KOPT-K1 (cell line): ENCODE results near the gene DSCAM.

Experiments used
- H3K27ac ChIP-seq: fragments of 200-600 bp; sonication (generic); 2 replicates; pipeline ENCODE4 v1.5.1; 2016; ENCODE audit warnings: antibody characterized with exemption, mild to moderate bottlenecking, low read depth, low read length; ENCODE audit not compliant: poor library complexity, severe bottlenecking
- H3K36me3 ChIP-seq: fragments of 200-600 bp; sonication (generic); 2 replicates; pipeline ENCODE4 v1.5.1; 2017; ENCODE audit warnings: antibody characterized with exemption, mild to moderate bottlenecking, low read length, moderate library complexity; ENCODE audit not compliant: insufficient read depth
- H3K9me3 ChIP-seq: fragments of 200-600 bp; sonication (generic); 2 replicates; pipeline ENCODE4 v1.5.1; 2017; ENCODE audit warnings: antibody characterized with exemption, low read length, mild to moderate bottlenecking; ENCODE audit not compliant: insufficient read depth, poor library complexity, severe bottlenecking

Gene DSCAM

DNA sequence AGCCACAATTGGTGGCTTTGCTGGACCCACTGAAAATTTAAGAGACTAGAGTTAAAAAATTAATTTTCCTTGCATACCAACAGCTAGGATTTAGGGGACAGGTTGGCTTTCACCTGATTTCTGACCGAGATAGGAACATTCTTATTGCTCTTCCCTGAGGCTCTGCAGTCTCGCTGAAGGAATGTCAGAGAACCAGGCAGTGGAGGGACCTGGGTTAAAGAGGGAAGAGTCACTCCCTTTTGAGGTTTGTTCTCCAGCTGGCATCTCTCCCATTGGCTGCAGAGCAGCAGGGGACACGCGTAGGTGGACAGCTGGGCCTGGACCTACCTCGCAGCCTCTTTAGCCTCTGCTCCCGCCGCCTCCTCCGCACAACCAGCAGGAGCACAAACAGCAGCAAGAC, 772.2 kb downstream of the DSCAM start:
- no peak overlapping the region for H3K27ac ChIP-seq
- H3K9me3 ChIP-seq: no peaks in the 10 kb centered on the region
- no peaks in the 10 kb centered on the region for H3K36me3 ChIP-seq

DNA sequence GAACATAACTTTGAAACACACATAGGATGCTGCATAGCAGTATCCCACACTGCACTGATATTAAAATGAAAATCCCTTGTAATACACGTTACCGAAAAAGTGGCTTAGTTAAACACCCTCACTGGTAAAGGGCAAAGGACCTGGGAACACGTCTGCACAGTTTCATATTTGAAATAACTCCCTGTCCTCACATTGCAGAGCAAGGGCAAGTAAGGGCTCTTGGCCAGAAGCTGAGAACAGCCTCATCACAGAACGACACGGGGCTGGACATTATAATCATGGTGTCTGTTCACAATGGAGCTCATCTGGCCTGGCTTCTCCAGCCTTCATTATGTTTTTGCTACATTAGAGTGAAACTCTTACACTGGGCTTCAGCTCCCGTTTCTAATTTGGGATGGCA, 772.8 kb downstream of the DSCAM start:
- H3K36me3 ChIP-seq: no peaks in the 10 kb centered on the region
- H3K27ac ChIP-seq: no peak overlapping the region
- H3K9me3 ChIP-seq: no peaks in the 10 kb centered on the region

DNA sequence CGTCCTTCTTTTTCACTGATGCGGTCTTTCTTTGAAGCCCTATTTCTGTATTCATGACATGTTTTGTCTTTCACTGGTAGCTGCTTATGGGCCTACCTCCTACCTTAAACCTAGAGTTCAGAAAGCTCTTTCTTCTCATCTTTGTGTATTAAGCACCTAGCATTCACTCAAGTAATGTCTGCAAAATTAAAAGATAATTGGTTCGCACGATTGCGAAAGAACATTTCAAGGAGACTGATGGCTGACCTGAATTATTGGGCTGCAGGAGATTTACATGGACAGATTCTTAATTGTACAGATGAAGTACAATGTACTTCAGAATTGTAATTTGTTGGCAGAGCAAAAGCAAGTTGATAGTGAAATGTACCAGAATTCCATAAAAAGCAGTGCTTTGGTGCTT, 773.3 kb downstream of the DSCAM start:
- no peaks in the 10 kb centered on the region for H3K9me3 ChIP-seq
- H3K27ac ChIP-seq: no peak overlapping the region
- no peaks in the 10 kb centered on the region for H3K36me3 ChIP-seq

DNA sequence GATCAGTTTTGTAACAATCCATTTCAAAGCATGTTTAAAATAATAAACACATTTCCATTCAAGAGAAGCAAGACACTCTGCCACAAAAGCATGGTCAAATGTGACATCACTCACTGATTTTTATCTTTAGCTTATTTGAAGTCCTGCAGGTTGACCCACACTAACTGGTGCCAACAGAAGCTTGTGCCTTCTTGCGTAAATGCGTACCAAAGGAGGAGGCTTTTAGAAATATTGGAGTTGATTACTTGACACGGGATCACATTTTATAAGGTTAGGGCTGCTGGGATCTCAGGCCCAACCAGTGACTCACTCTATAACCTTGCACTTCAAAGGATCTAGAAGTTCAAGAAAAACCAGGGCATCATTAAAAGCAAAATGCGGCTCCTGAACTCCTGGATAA, 776.1 kb downstream of the DSCAM start:
- Histone ChIP-seq H3K27ac (no peak overlapping the region), H3K36me3 (no peaks in the 10 kb centered on the region), H3K9me3 (no peaks in the 10 kb centered on the region)

DNA sequence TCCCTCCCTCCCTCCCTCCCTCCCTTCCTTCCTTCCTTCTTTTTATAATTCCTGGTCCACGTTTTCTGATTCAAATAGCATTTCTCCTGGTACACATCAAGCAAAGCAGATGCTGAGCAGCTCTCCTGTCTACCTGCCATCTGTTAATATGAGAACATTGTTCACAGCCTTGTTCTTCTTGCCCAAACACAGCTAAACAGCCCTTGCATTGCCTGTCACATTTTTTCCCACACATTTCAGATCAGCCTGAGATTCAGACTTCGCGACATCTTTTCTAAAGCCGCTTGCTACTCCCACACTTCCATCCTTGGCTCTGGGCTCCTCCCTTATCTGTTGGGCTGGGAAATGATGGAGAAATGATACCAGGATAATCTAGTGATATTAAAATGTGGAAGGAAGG, 779.2 kb downstream of the DSCAM start:
- no peaks in the 10 kb centered on the region for H3K9me3 ChIP-seq
- H3K36me3 ChIP-seq: no peaks in the 10 kb centered on the region
- H3K27ac ChIP-seq: no peak overlapping the region

DNA sequence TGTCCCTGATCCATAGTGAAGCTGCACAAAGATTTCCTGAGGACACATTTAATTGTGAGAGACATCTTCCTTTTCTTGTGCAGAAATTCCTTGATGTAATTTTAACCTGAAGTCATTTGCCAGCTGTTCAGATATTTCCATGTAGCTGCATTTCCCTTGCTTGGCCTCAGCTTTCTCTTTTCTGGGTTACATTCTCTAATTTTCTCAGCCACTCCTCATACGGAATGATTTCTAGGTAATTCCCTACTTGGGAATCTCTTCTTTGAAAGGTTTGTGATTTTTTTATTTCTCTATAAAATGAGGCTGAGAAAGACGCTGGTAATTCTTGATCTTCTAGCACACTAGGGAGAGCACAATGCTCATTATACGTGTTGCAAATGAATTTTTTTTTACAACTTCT, 780.7 kb downstream of the DSCAM start:
- Histone ChIP-seq H3K36me3 (no peaks in the 10 kb centered on the region), H3K9me3 (no peaks in the 10 kb centered on the region), H3K27ac (no peak overlapping the region)

DNA sequence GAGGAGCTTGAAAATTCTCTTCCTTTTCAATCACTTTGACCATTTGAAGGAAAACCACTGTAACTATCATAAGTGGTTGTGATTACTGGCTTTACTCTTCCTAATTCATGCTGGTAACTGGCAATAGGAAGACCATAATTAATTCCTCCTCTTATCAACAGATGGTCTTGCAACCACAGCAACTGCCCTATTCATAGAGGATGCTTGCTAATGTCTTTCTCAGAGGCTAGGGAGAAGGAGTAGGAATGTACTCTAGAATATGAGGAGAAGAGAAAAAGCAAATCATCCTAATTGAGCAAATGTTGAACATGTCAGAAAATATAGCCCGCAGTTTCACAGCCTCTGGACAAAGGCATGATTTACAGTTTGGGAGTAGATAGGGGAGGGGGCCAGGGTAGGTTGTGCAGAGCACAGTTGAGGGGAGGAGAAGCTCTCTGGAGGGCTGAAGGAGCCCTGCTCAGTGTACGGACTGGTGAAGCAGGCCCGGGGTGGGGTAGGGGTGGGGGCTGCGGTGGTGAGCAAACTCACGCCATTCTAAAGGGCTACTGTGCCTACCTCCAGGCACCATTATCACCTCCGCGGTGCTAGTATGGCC, 786.8 kb downstream of the DSCAM start:
- Histone ChIP-seq H3K36me3 (no peaks in the 10 kb centered on the region), H3K9me3 (no peaks in the 10 kb centered on the region), H3K27ac (no peak overlapping the region)

DNA sequence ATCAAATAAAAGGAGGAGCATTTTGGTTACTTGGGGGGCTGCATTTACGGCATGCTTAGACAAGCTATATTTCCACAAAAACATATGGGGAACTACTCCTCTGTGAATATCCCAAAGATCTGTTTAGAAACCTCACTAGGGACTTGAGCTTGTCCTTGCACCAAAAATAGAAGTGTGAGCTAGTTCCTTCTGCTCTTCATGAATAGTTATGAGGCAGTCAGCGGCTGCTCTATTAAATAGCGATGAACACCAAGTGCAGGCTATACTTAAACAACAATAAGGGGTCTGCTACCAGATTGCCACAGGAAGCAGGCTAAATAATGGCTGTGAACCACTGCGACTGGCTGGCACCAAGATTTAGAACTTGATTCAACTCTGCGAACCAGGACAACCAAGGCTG, 789.6 kb downstream of the DSCAM start:
- Histone ChIP-seq H3K36me3 (no peaks in the 10 kb centered on the region), H3K27ac (no peak overlapping the region), H3K9me3 (no peaks in the 10 kb centered on the region)

DNA sequence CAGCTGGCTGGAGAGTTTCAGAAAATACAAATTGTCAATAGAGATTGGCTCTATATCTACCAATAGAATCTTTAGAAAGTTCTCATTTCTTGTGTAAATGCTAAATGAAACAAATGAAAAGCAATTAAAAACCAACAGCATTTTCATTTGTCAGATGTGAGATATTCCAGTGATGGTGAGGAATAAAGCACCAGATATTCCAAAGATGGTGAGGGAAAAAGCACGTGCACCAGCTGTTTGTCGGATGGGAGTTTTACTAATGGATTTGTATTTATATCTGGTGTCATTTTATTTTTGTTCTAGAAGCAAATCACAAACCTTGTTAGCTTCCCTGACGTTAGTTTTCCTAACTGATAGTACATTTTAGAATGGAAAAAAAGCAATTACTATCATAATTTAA, 790.9 kb downstream of the DSCAM start:
- no peak overlapping the region for H3K27ac ChIP-seq
- H3K36me3 ChIP-seq: no peaks in the 10 kb centered on the region
- H3K9me3 ChIP-seq: no peaks in the 10 kb centered on the region

DNA sequence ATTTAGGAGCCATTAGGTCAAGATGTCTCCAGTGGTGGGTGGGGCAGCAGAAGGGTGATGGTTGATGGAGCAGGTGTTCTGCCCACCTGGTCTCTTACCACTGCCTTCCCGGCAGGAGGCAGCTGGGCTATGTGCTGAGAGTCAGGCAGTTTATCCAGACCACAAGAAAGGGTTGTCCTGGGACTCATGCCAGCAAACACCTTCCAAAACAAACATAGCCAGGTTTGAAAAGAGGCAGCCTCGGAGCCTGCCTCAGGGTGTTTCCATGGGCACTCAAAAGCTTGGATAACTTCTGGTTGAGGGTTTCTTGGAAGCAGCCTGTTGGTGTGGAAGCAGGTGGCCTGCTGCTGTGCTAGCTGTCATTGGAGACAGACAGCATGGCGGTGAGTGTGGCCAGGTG, 792.6 kb downstream of the DSCAM start:
- Histone ChIP-seq H3K36me3 (no peaks in the 10 kb centered on the region), H3K27ac (no peak overlapping the region), H3K9me3 (no peaks in the 10 kb centered on the region)

DNA sequence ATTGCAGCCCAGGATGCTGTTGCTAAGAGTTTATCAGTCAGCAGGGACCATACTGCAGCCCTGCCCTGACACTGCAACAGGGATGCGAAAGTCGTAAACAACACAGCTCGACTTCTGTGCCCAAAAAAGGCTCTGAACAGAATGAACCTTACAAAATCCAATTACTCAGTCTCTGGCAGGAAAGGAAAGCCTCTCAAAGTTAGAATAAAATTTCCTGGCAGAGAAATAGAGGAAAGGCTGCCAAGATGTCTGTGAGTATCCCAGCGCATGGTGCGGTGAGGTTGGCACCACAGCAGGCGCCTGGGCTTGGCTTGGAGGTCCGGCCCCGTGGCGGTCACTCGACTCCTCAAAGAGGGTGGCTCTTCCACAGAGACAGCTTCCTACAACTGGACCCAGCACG, 794.0 kb downstream of the DSCAM start:
- no peaks in the 10 kb centered on the region for H3K36me3 ChIP-seq
- no peaks in the 10 kb centered on the region for H3K9me3 ChIP-seq
- no peak overlapping the region for H3K27ac ChIP-seq

DNA sequence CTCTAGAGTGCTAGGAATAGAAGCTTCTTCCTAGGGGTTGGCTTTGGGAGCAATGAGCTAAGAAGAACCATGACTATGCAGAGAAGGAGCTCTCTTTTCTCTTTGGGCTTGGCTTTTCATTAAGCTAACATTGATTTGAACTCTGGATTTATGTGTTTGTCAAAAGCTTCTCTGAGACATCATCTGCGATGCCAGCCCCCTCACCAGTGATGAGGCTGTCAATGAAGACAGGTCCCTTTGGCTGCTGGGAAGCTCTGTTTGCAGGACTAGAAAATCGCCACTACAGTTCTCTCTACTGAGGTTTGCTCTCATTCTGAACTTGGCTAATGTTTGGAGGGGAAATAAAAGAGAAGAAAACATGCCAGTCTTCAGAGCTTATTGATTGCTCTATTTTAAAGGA, 794.7 kb downstream of the DSCAM start:
- Histone ChIP-seq H3K36me3 (no peaks in the 10 kb centered on the region), H3K27ac (no peak overlapping the region), H3K9me3 (no peaks in the 10 kb centered on the region)

DNA sequence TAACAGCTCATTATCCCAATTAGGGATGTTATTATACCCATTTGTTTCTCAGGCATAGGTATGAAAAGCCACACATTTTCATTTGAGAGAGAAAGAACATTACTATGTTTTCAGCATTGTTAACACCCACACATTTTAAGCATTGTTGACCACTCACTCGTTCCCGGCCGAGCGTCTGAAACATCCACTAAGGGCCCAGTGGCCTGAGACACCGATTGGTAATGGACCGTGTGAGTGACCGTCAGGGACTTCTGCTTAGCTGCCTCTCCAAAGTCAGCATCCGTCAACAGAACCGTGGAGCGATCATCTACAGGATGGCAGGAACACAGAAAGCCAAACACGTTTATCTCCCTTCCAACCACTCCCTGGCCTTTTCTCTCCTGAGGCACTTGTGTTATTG, 795.2 kb downstream of the DSCAM start:
- H3K36me3 ChIP-seq: no peaks in the 10 kb centered on the region
- no peak overlapping the region for H3K27ac ChIP-seq
- no peaks in the 10 kb centered on the region for H3K9me3 ChIP-seq

DNA sequence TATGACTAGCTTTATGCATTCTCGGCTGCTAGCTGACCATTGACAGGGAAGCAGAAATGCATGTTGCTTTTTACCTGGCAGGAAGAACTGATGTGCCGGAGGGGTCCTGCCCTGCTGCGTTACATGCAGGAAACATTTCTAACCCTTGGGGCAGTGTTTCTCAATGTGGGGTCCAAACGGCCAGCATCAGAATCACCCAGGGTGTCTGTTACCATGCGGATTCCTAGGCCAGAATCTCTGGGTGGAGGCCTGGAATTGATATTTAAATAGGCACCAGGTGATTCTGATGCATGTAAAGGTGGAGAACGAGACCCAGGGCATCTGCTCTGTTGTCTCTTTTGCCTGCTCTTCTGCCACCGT, 797.0 kb downstream of the DSCAM start:
- Histone ChIP-seq H3K9me3 (no peaks in the 10 kb centered on the region), H3K27ac (no peak overlapping the region), H3K36me3 (no peaks in the 10 kb centered on the region)

DNA sequence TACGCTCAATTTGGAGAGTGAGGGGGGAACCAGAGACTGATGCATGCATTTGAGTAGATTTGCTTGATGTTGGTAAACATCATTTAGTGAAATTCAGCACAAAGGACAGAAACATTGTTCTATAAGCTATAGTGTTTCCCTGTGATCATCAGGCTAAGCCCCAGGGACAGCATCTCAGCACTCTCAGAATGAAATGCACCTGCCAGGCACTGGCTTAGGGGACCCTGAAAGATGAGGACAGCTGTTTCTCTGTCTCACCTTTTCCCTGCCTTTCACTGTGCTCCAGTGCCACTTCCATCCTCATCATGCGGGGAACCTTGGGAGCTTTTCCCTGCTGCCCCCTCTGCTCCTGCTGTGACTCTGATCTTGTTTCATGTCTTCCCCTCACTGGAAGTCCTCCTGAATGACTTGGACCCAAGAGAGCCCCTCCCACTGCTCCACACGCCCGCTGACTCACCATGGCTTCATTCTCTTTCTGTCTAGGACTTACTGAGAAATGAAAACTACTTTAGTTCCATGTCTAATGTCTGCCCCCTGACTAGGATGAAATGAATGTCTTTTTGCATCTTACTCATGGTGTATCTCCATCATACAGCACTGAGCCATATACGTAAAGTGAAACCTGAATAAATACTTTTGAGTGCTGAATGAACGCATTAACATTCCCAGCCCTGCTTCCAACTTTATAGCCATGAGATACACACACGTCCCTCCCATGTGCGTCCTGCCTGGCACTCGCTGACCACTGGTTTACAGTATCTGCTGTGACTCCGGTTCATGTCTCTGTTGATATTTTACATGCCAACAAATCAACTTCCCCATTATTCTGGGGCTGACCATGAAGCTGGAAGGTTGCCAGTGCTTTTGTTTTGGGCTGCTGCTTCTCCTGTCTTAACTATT, 797.7 kb downstream of the DSCAM start:
- Histone ChIP-seq H3K9me3 (no peaks in the 10 kb centered on the region), H3K27ac (no peak overlapping the region), H3K36me3 (no peaks in the 10 kb centered on the region)
